ENCODE data around the gene NF2.

DNA sequence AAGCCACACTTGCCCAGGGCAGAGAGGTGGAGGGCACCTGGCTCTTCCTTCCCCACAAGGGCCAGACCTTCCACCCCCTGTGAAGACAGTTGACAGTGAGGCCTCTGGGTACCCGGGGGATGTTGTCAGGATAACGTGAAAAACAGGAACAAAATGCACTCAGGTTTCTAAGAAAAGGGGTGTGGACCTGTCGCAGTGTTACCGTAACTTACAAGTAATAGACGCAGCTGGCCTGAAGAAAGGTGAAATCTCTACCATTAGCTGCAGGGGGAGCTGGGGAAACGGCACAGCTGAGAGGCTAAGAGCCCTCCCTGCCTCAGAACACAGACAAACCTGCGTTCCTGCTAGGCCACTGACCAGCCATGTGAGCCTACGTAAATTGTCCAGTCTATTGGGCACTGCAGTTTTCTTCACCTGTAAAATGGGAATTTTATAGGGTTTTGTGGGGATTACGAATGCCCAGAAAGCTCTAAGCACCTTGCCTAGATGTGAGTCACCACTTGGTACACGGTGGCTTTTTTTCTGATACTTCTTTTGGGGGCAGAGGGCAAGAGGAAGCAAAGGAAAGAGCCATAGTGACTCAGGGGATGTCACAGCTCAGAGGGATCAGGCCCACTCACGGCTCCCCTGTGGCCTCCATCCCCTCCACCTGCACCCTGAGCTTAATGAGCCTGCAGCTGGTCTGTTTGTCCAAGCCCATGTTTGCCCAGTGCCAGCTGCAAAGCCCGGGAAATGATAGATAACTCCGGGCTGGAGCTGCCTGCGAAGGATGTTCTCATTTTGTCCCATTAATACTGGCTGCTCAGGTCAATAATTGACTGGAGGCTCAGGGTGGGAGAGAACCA lies 97.9 kb downstream of the NF2 start:
- no peak for TF ChIP-seq POLR2A (IDR thresholded peaks at IDR 0.05; ENCODE audit: low read depth, low read length)
- TF ChIP-seq POLR2AphosphoS5 (IDR thresholded peaks at IDR 0.05; ENCODE audit: low read depth, low read length) = no peak
- no peak for TF ChIP-seq PAX5 (IDR thresholded peaks at IDR 0.05; ENCODE audit: insufficient read depth, low read length, severe bottlenecking)
